OCI-LY7 (cell line): Measurements from ENCODE around the gene SCCPDH. TPM values are rescaled to one million over a fixed set of nuclear protein-coding genes. Genes with fewer than 3 reads are reported as not detected.
A peak's percentile ranks its signal among the peaks of the same experiment; 100 is the strongest.

Experiments used
- BruUV-seq: library from RNA; stranded (reverse); fragments of 400-500 nt; replicated peaks from 2 replicates; lab custom pipeline; 2021; lab: Mats Ljungman, UMichigan
- CTCF ChIA-PET: fragments of 300-600 bp; sonication (Branson Sonifier 250); formaldehyde crosslinking; loops from one replicate; lab custom pipeline; 2022; ENCODE audit warnings: antibody characterized with exemption; ENCODE audit not compliant: unreplicated experiment; lab: Charles Lee
- POLR2A ChIA-PET: fragments of 300-600 bp; sonication (Branson Sonifier 250); formaldehyde crosslinking; loops from one replicate; lab custom pipeline; 2022; ENCODE audit warnings: antibody characterized with exemption; lab: Charles Lee
- DNase-seq: peaks from one replicate; pipeline ENCODE4 v3.0.0-alpha.2; 2015; ENCODE audit warnings: low spot score
- H2AFZ ChIP-seq: fragments of 200-600 bp; sonication (generic), shearing (Covaris generic); 2 replicates; pipeline ENCODE4 v1.6.1; 2014; ENCODE audit warnings: mild to moderate bottlenecking, antibody characterized with exemption, low read length, moderate library complexity
- H3K27ac ChIP-seq: fragments of 200-600 bp; sonication (generic); 2 replicates; pipeline ENCODE4 v1.5.1; 2014; ENCODE audit warnings: mixed run types, low read depth, mild to moderate bottlenecking, moderate library complexity, low read length, inconsistent platforms; ENCODE audit not compliant: poor library complexity, severe bottlenecking
- H3K36me3 ChIP-seq: fragments of 200-600 bp; sonication (generic); 2 replicates; pipeline ENCODE4 v1.6.1; 2014; ENCODE audit warnings: mild to moderate bottlenecking, antibody characterized with exemption, low read length, moderate library complexity, mixed read lengths; ENCODE audit not compliant: insufficient read depth
- H3K4me1 ChIP-seq: fragments of 200-600 bp; sonication (generic); 2 replicates; pipeline ENCODE4 v1.5.1; 2014; ENCODE audit warnings: mild to moderate bottlenecking, low read length; ENCODE audit not compliant: insufficient read depth, poor library complexity, severe bottlenecking
- H3K4me2 ChIP-seq: fragments of 200-600 bp; sonication (generic); 2 replicates; pipeline ENCODE4 v1.6.1; 2014; ENCODE audit warnings: mild to moderate bottlenecking, low read length
- H3K4me3 ChIP-seq: fragments of 200-600 bp; sonication (generic); 2 replicates; pipeline ENCODE4 v1.5.1; 2014; ENCODE audit warnings: mild to moderate bottlenecking, low read depth, low read length; ENCODE audit not compliant: poor library complexity, severe bottlenecking
- H3K79me2 ChIP-seq: fragments of 200-600 bp; sonication (generic); 2 replicates; pipeline ENCODE4 v1.6.1; 2016; ENCODE audit warnings: low read depth, mild to moderate bottlenecking, low read length, moderate library complexity, mixed read lengths; ENCODE audit not compliant: insufficient read depth
- H3K9me2 ChIP-seq: fragments of 200-600 bp; sonication (generic); 2 replicates; pipeline ENCODE4 v1.6.1; 2016; ENCODE audit warnings: mild to moderate bottlenecking, low read length, mixed read lengths; ENCODE audit not compliant: insufficient read depth
- H3K9me3 ChIP-seq: fragments of 200-600 bp; sonication (generic); 2 replicates; pipeline ENCODE4 v1.6.1; 2014; ENCODE audit warnings: mild to moderate bottlenecking, mixed run types, low read length, mixed read lengths
- H4K20me1 ChIP-seq: fragments of 200-600 bp; sonication (generic); 2 replicates; pipeline ENCODE4 v1.6.1; 2014; ENCODE audit warnings: mild to moderate bottlenecking, antibody characterized with exemption, low read length, moderate library complexity, mixed read lengths; ENCODE audit not compliant: insufficient read depth
- CTCF ChIP-seq: fragments of 200-600 bp; sonication (generic); conservative IDR thresholded peaks from 2 replicates; pipeline ENCODE4 v1.5.1; 2014; ENCODE audit warnings: mild to moderate bottlenecking, antibody characterized with exemption, low read length, moderate library complexity, mixed read lengths
- EZH2phosphoT487 ChIP-seq: fragments of 200-600 bp; sonication (generic); IDR thresholded peaks from 2 replicates; pipeline ENCODE4 v1.6.1; 2018; ENCODE audit warnings: low read depth, borderline replicate concordance, mild to moderate bottlenecking, mixed run types, antibody characterized with exemption, low read length, moderate library complexity, mixed read lengths
- intact Hi-C: fragments of 100-400 bp; cut with micrococcal nuclease; formaldehyde crosslinking; loops from one replicate; pipeline ENCODE4 v1.10.0; 2022; ENCODE audit not compliant: unreplicated experiment
- total RNA-seq, 2 experiments: library from RNA; depleted of rRNA in 1 of 2; stranded (reverse); fragments of >200 nt in 1 of 2; shearing (Covaris generic) in 1 of 2; gene quantifications; 2 replicates each; pipeline ENCODE4 v1.2.3, GENCODE V29; 2014 to 2022

Gene SCCPDH
- total RNA-seq, 2 experiments from 2014 or later: 1.8 to 12.2 TPM

- intact Hi-C loops: loop anchor here (10.0 kb wide), 1 partner anchor 129 kb away; no protein-coding TSS in a partner anchor
- no peak overlapping the region for H3K4me2 ChIP-seq
- CTCF ChIA-PET: no interaction called here
These were observed 28.5 kb upstream of the SCCPDH start for GRCh38 chr1:246695666-246696065.

DNA sequence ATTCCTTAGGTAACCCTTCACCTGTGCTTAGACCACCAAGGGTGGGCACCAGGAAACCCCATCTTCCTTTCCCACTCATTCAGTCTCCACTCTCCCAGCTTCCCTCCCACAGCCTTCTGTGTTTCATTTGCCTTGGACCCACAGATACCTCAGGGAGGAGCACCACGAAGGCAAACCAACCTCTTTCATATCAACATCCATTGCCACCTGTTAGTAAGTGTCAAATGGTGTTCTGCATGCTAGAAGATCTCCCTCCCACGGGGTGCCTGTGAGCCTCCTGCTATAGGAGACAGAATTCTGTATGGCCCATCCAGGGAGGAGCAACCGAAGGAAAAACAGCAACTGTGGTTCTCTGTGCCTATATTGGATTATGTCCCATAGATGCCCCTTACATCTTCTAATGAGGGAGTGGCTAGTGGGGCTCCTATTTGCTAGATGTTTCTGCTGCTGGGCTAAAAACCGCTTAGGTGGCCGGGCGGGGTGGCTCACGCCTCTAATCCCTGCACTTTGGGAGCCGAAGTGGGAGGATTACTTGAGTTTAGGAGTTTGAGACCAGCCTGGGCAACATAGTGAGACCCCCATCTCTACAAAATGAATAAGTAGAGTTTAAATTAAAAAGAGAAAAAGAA lies 25.6 kb upstream of the SCCPDH start:
- H2AFZ ChIP-seq: peak overlapping the region; percentile 84
- POLR2A ChIA-PET: no interaction called here
- H3K4me2 ChIP-seq: peak overlapping the region; percentile 25; the same call in 1 of the 2 replicates
- no TSS peak for BruUV-seq
- intact Hi-C loops: loop anchor here (1.0 to 10.0 kb wide), 2 partner anchors 126 to 201 kb away; no protein-coding TSS in a partner anchor
- no peaks in the 10 kb centered on the region for H3K79me2 ChIP-seq
- no peak for DNase-seq
- H3K4me3 ChIP-seq: no peak overlapping the region
- peaks cover 9% of the 10 kb centered on the region for H3K4me1 ChIP-seq
- CTCF ChIA-PET: no interaction called here
- no peaks in the 10 kb centered on the region for H4K20me1 ChIP-seq
- peak overlapping the region; percentile 23 for H3K27ac ChIP-seq
- TF ChIP-seq EZH2phosphoT487: no peak
- 0 out of 2 replicates have a peak, but pooled peaks cover 1% of the 10 kb centered on the region for H3K9me3 ChIP-seq
- H3K9me2 ChIP-seq: no peaks in the 10 kb centered on the region
- no peaks in the 10 kb centered on the region for H3K36me3 ChIP-seq

More at GRCh38 chr1:246695666-246696065, 28.5 kb upstream of the SCCPDH start:
- no peak overlapping the region for H2AFZ ChIP-seq
- no peak for TF ChIP-seq CTCF
- TF ChIP-seq EZH2phosphoT487: no peak
- no peak overlapping the region for H3K4me3 ChIP-seq
- peaks cover 9% of the 10 kb centered on the region for H3K4me1 ChIP-seq
- no peaks in the 10 kb centered on the region for H3K36me3 ChIP-seq
- H3K79me2 ChIP-seq: no peaks in the 10 kb centered on the region
- H4K20me1 ChIP-seq: no peaks in the 10 kb centered on the region
- H3K27ac ChIP-seq: no peak overlapping the region
- no peak for DNase-seq
- peaks cover 9% of the 10 kb centered on the region; the same call in 1 of the 2 replicates for H3K9me3 ChIP-seq
- no TSS peak for BruUV-seq
- POLR2A ChIA-PET: interaction anchor here (0.6 kb wide), 1 partner anchor 228 kb away, joined by 3 read pairs; no protein-coding TSS in a partner anchor
- no peaks in the 10 kb centered on the region for H3K9me2 ChIP-seq

DNA sequence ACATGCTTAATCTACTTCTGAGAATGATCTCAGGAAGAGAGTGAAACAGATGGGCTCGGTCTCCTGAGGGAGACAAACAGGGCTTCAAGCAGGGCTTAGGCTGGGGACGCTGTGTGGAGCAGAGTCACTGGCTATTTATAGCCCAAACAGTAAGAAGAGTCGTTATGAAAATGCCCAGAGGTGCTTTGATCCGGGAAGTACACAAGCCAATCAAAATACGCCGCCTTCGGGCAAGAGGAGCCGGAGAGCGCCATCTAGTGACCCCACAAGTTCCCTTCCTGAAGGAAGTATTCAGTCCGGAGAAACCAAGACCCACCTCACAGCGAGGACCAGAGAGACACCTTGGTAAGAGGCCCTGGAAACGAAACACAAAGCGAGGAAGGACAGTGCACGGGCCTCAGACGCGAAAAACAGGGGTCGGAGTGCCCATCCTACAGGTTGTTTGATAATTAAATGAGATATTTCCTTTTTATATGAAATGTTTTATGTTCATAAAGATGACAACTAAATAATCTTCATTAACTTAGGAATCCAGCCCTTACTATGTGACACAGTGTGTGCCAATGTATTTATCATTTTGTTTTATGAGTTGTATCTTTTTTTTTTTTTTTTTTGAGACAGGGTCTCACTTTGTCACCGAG lies 25.0 kb upstream of the SCCPDH start:
- ChIA-PET CTCF (no interaction called here), POLR2A (no interaction called here)
- peak overlapping the region; percentile 23 for H3K27ac ChIP-seq
- no peaks in the 10 kb centered on the region for H3K36me3 ChIP-seq
- H3K9me3 ChIP-seq: no peaks in the 10 kb centered on the region
- intact Hi-C loops: loop anchor here (1.0 to 10.0 kb wide), 2 partner anchors 126 to 202 kb away; no protein-coding TSS in a partner anchor
- H3K4me2 ChIP-seq: peak overlapping the region; percentile 25; the same call in 1 of the 2 replicates
- no peaks in the 10 kb centered on the region for H3K79me2 ChIP-seq
- H3K4me1 ChIP-seq: peaks cover 9% of the 10 kb centered on the region
- peak; percentile 83 for TF ChIP-seq CTCF
- no peak for TF ChIP-seq EZH2phosphoT487
- no peak overlapping the region for H3K4me3 ChIP-seq
- no peaks in the 10 kb centered on the region for H4K20me1 ChIP-seq
- peak; percentile 87 for DNase-seq
- peak overlapping the region; percentile 84 for H2AFZ ChIP-seq
- no peaks in the 10 kb centered on the region for H3K9me2 ChIP-seq
- no TSS peak for BruUV-seq
